Tibial nerve (tissue), 4 donors: ENCODE results near the gene TIMM9.

Experiments used
- CTCF ChIP-seq, 5 experiments: fragments of 200-600 bp in 3 of 5; fragments of 450-650 bp in 2 of 5; sonication (generic) in 3 of 5; IDR thresholded peaks; one replicate each; pipeline ENCODE4 v1.5.1; 2016 to 2019; ENCODE audit warnings: antibody characterized with exemption in 5 of 5, mild to moderate bottlenecking in 3 of 5, moderate library complexity in 2 of 5
- EP300 ChIP-seq, 2 donors: sonication (generic); formaldehyde crosslinking; IDR thresholded peaks; one replicate each; pipeline ENCODE4 v1.6.1; 2017; ENCODE audit warnings: antibody characterized with exemption in 2 of 2, mild to moderate bottlenecking in 1 of 2
- POLR2A ChIP-seq, 2 donors: fragments of 450-650 bp; IDR thresholded peaks; one replicate each; pipeline ENCODE4 v1.6.1; 2017; ENCODE audit warnings: antibody characterized with exemption in 2 of 2, mild to moderate bottlenecking in 2 of 2, moderate library complexity in 2 of 2

GRCh38 chr14:58368956-58369355 is 58.4 kb downstream of the TIMM9 start:
- TF ChIP-seq CTCF (IDR thresholded peaks at IDR 0.05) (no peak), POLR2A (IDR thresholded peaks at IDR 0.05) (no peak), EP300 (IDR thresholded peaks at IDR 0.05) (no peak)
